ENCODE results near the gene METTL21A.
"Not testable (repeated sequence)": the region's sequence is repeated elsewhere in the genome, so short reads cannot be mapped to it uniquely, and the experiment has no call there.

METTL21A gene

DNA sequence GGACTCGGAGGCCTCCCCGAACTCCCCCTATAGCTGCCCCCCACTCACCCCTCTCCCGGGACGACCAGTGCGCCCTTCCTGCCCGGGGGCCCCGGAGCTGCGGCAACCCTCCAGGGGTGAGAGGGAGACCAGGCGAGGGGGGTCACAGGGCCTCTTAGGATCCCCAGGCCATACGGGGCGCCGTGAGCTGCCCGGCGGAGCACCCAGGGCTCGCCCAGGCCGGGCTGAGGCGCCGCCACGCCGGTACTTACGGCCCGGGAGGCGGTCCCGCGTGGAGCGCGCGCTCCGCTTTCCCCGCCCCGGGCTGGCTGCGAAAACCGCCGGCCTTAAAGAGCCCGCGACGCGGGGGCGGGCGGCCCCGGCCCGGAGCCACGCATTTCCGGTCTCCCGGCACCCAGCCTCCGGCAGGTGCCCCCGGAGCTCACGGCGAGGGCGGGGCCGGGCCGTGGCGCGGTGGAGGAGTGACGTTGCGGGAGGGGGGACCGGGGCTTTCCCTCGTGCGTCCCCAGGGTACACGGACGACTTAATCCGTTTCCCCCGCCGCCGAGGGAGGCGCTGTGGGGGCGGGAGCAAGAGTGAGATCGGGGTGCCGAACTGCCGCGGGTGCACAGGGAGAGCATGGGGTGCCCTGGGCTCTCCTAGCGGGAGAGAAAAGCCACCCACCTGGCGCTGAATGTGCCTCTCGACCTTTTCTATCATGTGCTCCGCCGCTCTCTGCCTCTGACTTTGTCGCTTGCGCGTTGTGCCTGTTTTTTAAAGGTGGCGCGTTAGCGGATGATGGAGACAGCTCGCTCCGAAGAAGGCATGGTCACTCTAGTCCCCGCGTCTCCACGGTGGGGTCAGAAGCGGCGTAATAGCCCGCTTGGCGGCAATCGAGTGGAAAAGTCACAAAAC is at the start of gene METTL21A:
Gene METTL21A, minus strand, starts transcription at position 381 of the 894 bp plus-strand sequence. CDS start 1,019 bp downstream, outside the sequence.
- DNase-seq, result peak; percentile 77

GRCh38 chr2:207674826-207675225 is 49.6 kb upstream of the METTL21A start:
- no peak for DNase-seq

DNA sequence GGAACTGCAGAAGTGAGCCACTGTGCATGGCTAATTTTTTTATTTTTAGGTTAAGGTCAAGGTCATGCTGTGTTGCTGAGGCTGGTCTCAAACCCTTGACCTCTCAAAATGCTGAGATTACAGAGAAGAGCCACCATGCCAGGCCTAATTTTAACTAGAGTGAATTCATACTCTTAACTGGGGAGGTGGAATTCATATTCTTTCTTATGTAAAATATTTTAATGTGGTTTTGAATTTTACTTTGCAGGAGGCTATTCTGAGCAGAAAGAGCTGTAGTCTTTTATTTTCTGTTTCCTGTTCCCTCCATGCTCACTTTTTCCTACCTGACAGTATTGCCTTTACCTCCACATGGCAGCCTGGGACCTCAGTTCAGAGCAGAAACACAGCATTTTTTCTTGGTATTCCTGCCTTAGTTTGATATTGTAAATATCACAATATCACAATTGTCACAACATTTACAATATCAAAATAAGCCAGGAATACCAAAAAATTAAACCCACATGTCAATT is 49.1 kb upstream of the METTL21A start:
- DNase-seq, result no peak

DNA sequence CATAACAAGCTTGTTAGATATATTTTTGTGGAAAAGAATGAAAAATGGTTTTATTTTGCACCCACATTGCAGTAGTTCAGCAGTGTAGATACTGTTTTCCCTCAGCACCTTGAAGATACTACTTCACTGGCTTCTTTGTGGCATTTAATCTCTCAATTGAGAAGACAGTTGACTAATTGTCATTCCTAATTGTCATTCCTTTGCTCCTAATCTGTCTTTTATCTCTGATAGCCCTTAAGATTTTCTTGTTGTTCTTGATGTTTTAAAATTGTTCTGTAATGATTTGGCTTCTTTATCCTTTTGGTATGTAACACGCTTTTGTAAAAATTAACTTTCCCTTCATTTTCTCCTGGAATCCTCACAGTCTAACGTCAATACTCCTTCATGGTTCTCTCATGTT is 48.2 kb upstream of the METTL21A start:
- no peak for DNase-seq

DNA sequence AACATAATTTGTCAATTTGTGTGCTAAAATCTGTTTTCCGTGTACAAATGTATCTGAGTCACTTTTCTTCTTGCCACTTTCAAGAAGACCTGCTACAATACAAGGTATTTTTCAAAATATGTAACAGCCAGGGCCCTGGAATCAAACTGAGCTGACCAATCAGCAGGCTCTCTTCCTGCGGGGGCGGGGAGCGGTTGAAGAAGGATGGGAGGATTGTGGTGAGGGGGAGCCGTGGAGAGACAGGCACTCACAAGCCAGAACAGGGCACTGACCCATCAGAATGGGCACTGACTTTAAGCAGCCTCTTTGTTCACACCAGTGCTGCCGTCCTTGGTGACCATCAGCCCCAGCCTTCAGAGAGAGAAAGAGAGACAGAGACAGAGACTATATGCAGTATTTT is 45.7 kb upstream of the METTL21A start:
- DNase-seq, result no peak

DNA sequence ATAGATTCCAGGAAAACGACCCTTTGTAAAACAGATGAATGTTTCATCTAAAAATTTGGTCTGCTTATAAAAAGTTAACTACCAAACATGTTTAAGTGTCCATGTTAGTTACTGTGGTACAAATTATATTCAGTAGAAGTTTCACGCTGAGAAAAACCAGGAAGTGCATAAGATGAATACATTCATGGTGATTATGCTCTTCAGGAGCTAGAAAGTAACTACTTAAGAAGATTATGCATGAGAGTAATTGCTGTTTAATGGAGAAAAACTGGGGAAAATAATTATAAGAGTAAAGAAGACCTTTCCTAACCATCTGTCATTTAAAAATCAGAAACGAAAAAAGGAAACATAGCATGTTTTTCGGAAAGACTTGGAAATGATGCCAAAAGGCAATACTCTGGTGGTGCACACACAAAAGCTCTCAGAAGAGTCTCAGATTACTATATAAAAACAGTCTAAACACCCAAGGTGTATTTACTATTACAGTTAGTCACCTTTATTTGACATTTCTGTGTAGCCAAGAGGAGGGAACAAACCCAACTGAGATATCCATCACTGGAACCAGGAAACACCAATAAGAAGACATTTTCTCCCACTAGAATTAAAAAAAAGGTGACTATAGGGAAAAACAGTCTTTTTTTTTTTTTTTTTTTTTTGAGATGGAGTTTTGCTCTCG is 38.8 kb upstream of the METTL21A start:
- peak; percentile 27 for DNase-seq

DNA sequence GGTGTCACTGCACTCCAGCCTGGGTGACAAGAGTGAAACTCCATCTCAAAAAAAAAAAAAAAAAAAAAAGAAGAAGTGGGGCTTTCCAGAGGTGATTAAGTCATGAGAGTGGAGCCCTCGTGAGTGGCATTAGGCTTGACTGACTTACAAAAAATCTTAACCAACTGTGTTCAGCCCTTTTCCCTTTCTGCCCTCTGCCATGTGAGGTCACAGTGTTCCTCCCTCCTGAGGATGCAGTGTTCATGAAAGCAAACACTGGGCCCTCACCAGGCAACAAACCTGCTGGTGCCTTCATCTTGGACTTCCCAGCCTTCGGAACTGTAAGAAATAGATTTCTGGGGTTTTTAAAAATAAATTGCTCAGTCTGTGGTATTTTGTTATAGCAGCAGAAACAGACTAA is 37.0 kb upstream of the METTL21A start:
- DNase-seq, result no peak

GRCh38 chr2:207660994-207661393 is 35.8 kb upstream of the METTL21A start:
- no peak for DNase-seq

DNA sequence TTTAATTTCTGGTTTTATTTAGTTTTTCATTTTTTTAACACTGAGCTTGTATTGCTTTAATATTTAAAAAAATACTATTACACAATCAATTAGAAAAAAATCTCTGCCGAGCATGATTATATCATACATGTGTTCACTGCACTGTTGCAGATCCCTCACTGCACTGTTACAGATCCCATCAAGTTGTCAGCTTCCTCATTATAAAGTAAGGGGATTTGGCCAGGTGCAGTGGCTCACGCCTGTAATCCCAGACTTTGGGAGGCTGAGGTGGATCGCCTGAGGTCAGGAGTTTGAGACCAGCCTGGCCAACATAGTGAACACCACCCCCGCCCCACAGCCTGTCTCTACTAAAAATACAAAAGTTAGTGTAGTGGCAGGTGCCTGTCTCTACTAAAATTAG is 33.0 kb upstream of the METTL21A start:
- DNase-seq, result no peak

- DNase-seq, result no peak
Measured at GRCh38 chr2:207655000-207655399, 29.8 kb upstream of the METTL21A start.

- DNase-seq, result not testable (repeated sequence)
Measured at GRCh38 chr2:207646582-207646981, 21.4 kb upstream of the METTL21A start.

DNA sequence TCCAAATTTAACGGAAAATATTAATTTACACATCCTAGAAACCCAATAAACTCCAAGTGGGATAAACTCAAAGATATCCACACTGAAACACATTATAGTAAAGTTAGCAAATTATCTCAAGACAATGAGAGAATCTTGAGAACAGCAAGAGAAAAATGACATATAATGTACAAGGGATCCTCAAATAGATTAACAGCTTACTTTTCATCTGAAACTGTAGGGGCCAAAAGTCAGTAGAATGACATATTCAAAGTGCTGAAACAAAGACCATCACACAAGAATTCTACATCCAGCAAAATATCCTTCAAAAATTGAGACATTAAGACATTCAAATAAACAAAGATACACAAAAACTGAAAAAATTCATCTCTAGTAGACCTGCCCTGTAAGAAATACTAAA is 18.7 kb upstream of the METTL21A start:
- DNase-seq, result no peak

- no peak for DNase-seq
Measured at GRCh38 chr2:207640661-207641060, 15.5 kb upstream of the METTL21A start.

- no peak for DNase-seq
Measured at GRCh38 chr2:207640160-207640559, 15.0 kb upstream of the METTL21A start.

DNA sequence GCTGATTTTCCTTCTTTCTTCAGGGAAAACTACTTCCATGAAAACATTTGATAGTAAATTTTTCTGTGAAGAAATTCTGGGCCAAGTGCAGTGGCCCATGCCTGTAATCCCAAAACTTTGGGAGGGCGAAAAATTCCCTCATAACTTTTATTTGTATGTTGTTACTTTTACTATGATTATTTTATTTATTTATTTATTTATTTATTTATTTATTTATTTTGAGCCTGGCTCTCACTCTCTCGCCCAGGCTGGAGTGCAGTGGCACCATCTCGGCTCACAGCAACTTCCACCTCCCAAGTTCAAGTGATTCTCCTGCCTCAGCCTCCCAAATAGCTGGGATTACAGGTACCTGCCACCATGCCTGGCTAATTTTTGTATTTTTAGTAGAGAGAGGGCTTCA is 14.1 kb upstream of the METTL21A start:
- DNase-seq, result not testable (repeated sequence)

DNA sequence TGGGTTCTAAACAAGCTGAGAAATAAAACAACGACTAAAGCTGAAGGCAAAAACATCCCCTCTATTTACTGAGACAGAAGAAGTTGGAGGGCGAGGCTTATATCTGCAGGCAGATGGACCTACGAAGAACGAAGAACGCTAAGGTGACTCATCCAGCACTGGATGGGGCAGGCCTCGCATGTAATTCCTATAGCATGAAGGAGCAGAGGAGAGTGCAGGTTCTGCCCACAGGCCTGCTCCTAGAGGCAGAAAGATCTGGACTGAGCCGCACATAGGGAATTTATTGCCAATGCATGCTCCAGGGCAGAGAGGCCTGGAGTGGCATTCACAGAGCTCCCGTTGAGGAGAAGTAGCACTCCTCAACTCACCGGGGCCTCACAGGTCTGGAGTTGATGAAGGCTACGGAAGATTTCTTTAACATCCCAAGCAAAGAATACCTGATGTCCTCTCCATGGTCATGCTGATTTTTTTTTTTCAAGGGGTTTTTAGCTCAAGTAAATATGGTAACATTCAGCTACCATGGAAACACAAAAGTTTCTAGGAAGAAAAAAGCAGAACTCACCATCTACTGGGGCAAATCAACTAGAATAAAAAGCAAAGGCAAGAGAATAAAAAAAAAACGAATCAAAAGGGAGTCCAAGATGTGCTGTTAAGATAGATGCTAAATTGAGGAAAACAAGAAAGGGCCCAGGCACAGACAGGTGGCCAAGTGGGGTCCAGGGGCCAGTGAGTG is 10.4 kb upstream of the METTL21A start:
- no peak for DNase-seq

DNA sequence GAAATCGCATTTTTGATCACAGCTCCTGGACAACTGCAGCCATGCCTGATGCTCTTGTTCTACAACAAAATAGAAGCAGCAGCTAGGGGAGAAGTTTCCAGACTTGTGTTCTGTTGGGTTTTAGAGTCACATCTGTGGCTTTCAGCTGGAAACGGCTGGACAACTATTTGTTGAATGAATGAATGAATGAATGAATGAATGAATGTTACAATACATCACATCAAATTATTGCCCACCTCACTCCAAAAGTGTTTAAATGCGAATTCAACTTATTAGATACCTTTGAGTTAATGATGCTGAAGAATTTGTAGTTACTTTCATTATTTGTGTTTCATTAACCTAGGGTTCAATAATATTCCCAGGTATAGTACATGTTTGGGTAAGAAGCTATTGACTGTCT is 8.5 kb upstream of the METTL21A start:
- DNase-seq, result no peak

DNA sequence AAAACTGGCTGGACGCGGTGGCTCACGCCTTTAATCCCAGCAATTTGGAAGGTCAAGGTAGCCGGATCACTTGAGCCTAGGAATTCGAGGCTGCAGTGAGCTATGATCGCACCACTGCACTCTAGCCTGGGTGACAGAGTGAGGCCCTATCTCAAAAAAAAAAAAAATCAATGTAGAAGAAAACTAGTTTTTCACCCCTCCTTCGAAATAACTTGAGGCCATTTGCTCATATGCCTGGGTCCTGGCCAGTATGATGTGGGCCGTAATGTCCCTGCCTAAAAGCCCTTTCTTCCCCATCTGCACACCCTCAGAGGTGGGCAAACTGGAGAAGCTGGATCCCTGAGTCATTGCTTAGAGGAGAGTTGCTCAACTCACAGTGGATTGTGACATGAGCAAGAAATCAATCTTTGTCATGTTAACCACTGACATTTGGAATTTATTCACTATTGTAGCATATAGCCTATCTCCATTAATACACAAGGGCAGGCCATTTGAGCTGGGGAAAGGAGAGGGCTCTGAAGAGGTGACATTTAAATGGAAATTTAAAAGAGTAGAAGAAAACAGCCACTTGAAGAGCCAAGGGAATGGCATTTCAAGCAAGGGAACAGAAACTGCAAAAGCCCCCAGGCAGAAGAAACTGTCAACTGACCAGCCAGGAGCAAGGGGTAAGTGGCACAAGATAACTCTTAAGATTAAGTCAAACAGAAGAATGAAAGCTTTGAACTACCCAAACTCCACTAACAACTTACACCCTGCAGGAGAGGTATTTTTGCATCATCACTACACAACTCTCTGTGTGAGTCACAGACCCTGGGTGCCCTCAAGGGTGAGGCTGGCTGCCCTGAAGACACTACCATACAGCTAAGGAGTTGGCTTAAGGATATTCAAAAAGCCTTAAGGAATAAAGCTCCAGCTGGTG is 7.6 kb upstream of the METTL21A start:
- DNase-seq, result no peak

DNA sequence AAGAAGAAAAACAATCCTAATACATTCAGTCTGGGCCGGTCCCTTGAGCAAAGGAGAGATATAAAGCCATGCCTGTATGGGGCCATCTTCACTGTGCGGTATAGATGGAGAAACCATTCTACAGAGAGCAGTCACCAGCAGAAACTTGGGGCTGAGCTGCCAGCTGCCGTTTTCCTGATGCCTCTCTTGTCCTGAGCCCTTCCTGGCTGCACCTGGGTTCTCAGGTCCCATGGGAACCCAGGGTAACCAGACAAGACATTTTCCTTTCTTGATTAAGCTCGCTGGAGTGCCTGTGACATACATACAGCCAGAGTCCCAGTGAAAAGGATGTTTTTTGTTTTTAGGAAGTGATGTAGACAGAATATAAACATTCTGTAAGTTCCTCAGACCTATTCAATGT is 5.3 kb upstream of the METTL21A start:
- DNase-seq, result no peak

- no peak for DNase-seq
Measured at GRCh38 chr2:207629553-207629952, 4.4 kb upstream of the METTL21A start.

- DNase-seq, result peak; percentile 35
Measured at GRCh38 chr2:207624185-207625013, 795 bp downstream of the METTL21A start.
